ENCODE data around the gene LILRA1.
"Not testable (repeated sequence)": the region's sequence is repeated elsewhere in the genome, so short reads cannot be mapped to it uniquely, and the experiment has no call there.

The LILRA1 gene

DNA sequence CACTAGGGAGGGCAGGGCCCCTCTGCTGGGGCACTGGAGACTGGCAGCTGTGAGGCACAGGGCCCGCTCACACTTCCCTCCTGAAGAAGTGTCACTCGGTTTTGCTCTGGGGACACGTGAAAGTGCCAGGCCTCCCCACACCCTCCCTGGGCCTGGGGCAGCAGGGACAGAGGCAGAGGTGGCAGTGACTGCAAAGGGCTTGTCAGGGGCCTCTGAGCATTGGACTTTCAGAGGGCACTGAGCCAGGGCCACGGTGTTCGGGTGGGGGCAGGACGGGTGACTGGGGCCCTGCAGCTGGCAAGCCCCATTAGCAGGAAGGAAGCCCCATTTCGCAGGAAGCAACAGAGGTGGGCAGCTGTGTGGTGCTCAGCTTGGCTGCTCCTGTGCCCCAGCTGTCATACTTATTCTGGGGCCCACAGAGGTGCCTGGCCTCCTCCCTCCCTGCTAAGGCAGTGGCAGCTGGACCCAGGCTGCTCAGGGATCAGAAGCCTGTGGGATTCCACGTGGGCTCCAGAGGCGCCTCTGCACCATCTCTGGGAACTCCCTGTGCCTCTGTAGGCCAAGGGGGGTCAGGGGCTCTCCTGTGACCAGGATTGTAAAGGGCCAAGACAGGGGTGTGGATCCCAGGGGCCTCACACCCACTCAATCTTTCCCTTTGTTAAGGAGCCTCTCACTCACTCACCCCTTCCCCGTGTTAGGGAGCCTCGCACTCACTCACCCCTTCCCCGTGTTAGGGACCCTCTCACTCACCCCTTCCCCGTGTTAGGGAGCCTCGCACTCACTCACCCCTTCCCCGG lies 31.7 kb downstream of the LILRA1 start:
- not testable (repeated sequence) for DNase-seq

- no peak for DNase-seq
These were observed 33.3 kb downstream of the LILRA1 start for GRCh38 chr19:54626757-54627156.

GRCh38 chr19:54627912-54628311 lies 34.5 kb downstream of the LILRA1 start:
- DNase-seq, result not testable (repeated sequence)

- not testable (repeated sequence) for DNase-seq
These were observed 36.8 kb downstream of the LILRA1 start, which contains the start of gene LILRB1 for GRCh38 chr19:54630262-54630661. Gene LILRB1, plus strand, starts transcription at chr19:54630484. Its CDS starts 590 bp downstream, at chr19:54631074.

- no peak for DNase-seq
These were observed 37.4 kb downstream of the LILRA1 start for GRCh38 chr19:54630782-54631181.

GRCh38 chr19:54631489-54632337 lies 38.3 kb downstream of the LILRA1 start:
- not testable (repeated sequence) for DNase-seq

- DNase-seq, result not testable (repeated sequence)
These were observed 39.1 kb downstream of the LILRA1 start for GRCh38 chr19:54632517-54632916.

DNA sequence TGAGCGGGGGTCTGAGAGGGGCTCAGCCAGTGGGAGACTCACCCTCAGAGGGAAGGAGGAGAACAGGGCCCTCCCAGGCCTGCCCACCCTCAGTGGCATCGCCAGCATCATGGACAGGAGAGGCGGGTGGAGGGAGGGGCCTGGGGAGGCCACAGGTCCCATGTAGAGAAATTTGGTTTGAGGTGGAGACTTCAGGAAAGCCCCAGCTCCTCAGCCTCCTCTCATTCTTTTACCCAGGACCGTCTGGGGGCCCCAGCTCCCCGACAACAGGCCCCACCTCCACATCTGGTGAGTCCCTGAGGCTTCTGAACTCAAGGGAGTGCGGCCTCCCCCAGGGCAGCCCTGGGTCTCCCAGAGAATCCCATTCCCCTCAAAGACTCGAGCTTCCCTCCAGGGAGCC lies 40.0 kb downstream of the LILRA1 start:
- DNase-seq, result no peak

GRCh38 chr19:54636081-54636480 lies 42.6 kb downstream of the LILRA1 start:
- not testable (repeated sequence) for DNase-seq

- no peak for DNase-seq
These were observed 45.3 kb downstream of the LILRA1 start for GRCh38 chr19:54638683-54639082.

GRCh38 chr19:54642953-54643352 lies 49.5 kb downstream of the LILRA1 start:
- not testable (repeated sequence) for DNase-seq

DNA sequence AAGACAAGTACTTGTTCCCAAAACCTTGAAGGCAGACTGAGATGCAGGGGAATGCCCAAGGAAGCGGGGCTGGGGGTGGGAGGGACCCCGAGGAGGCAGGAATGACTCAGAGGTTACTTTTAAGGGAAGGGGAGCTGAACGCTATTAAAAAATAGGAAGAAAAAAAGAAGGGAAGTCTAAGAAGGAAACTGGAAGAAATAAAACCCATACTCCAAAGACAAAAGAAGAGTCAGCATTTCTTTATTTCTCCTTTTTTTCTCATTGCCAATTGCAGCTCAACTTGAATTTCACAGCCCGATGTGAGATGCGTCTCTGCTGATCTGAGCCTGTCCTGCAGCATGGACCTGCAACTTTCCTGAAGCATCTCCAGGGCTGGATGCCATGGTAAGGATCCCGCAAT lies 50.2 kb downstream of the LILRA1 start:
- not testable (repeated sequence) for DNase-seq

DNA sequence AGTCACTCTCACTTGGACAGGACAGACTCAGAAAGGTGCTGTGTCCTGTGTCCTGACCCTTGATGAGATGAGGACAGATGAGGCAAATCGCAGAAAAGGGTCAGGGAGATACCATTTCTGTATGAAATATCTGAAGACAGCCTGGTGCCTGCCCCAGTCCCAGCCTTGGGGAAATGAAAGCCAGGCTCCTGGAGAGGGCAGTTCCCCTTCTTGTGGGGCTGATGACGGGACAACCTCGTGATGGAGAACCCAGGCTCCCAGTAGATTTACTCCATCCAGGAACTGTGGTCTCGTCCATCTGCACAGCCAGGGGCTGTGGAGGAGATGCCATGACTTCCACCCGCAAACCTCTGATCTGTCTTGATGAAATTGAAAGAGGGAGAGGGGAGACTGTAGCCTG lies 50.6 kb downstream of the LILRA1 start:
- no peak for DNase-seq

- no peak for DNase-seq
These were observed 53.0 kb downstream of the LILRA1 start for GRCh38 chr19:54646331-54646841.

DNA sequence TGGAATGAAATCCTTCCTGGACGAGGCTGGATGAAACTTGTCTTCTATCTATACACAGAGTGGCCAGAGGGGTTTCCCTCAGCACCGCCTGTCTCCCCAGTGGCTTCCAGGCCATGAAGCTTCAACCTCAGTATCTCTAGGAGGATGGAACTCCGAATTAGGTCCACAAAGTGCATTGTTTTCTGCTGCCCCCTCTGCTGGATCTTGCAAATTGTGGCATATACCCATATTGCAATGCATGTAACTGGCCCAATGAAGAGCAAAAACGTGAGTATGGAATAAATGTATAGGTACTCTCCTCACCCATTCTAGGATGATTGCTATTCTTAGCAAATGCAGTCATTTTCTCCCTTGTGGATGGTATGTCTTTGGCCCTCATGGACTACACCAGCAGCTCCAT lies 54.7 kb downstream of the LILRA1 start:
- DNase-seq, result no peak

- DNase-seq, result no peak
These were observed 56.8 kb downstream of the LILRA1 start for GRCh38 chr19:54650108-54650655.
